Endodermal cell (in vitro differentiated cells): ENCODE measurements around the gene CEP70. TPM values are rescaled to one million over a fixed set of nuclear protein-coding genes. Genes with fewer than 3 reads are reported as not detected.
"Not testable (repeated sequence)": the region's sequence is repeated elsewhere in the genome, so short reads cannot be mapped to it uniquely, and the experiment has no call there.

Experiments used
- DNase-seq: peaks from one replicate; pipeline ENCODE4 v3.0.0-alpha.2; 2017
- H3K27ac ChIP-seq: 2 replicates; pipeline ENCODE4 v1.5.1; 2013; ENCODE audit warnings: mild to moderate bottlenecking, low read depth, low read length, moderate library complexity
- H3K27me3 ChIP-seq: 2 replicates; pipeline ENCODE4 v1.6.1; 2013; ENCODE audit warnings: mild to moderate bottlenecking, low read length, moderate library complexity; ENCODE audit not compliant: insufficient read depth, control insufficient read depth, poor library complexity, severe bottlenecking
- H3K36me3 ChIP-seq: 2 replicates; pipeline ENCODE4 v1.7.0; 2013; ENCODE audit warnings: mild to moderate bottlenecking, low read length, moderate library complexity; ENCODE audit not compliant: control insufficient read depth, insufficient read depth
- H3K4me1 ChIP-seq: one replicate; pipeline ENCODE4 v1.7.0; 2013; ENCODE audit warnings: low read length; ENCODE audit not compliant: control insufficient read depth, insufficient read depth
- H3K4me3 ChIP-seq: 2 replicates; pipeline ENCODE4 v1.5.1; 2013; ENCODE audit warnings: mild to moderate bottlenecking, low read length, moderate library complexity
- H3K9ac ChIP-seq: 2 replicates; pipeline ENCODE4 v1.6.1; 2013; ENCODE audit warnings: mild to moderate bottlenecking, low read length, moderate library complexity; ENCODE audit not compliant: poor library complexity, severe bottlenecking; ENCODE audit errors: extremely low read depth
- H3K9me3 ChIP-seq: 2 replicates; pipeline ENCODE4 v1.6.1; 2013; ENCODE audit warnings: mild to moderate bottlenecking, low read length, moderate library complexity; ENCODE audit not compliant: control insufficient read depth
- H3K27ac Mint-ChIP-seq: 2 replicates; pipeline ENCODE4 v1.8.0; 2020; ENCODE audit warnings: mixed read lengths
- H3K27me3 Mint-ChIP-seq: 2 replicates; pipeline ENCODE4 v1.8.0; 2021; ENCODE audit warnings: mild to moderate bottlenecking, mixed read lengths; ENCODE audit not compliant: insufficient read depth
- H3K36me3 Mint-ChIP-seq: 2 replicates; pipeline ENCODE4 v1.8.0; 2020; ENCODE audit warnings: low read depth, mixed read lengths
- H3K4me1 Mint-ChIP-seq: 2 replicates; pipeline ENCODE4 v1.8.0; 2020; ENCODE audit warnings: mixed read lengths
- H3K4me3 Mint-ChIP-seq: 2 replicates; pipeline ENCODE4 v1.8.0; 2020; ENCODE audit warnings: mild to moderate bottlenecking, moderate library complexity, mixed read lengths
- H3K9me3 Mint-ChIP-seq: 2 replicates; pipeline ENCODE4 v1.8.0; 2020; ENCODE audit warnings: mild to moderate bottlenecking, mixed read lengths
- WGBS, 2 experiments: methylation state at CpG; one replicate each; pipeline versions ENCODE4 v1.1.5 to v1.1.7; 2013; ENCODE audit warnings: missing lambda C conversion rate in 2 of 2, mixed read lengths in 1 of 2; ENCODE audit not compliant: insufficient coverage in 1 of 2, insufficient read length in 1 of 2; 5-methylcytosine and 5-hydroxymethylcytosine counted together
- total RNA-seq, 2 donors: library from RNA; stranded (reverse); fragmentation: NEBNext Ultra II Directional in 1 of 2; extraction: Animal tissue kit (Norgen Biotek cat#: 25700) in 1 of 2; gene quantifications; 2 replicates in 1 of 2; 3 replicates in 1 of 2; pipeline ENCODE4 v1.2.1, GENCODE V29; 2021
- TF ChIP-seq, protein P1 (sequence below): fragments of 200-600 bp; sonication (generic); conservative IDR thresholded peaks from 2 replicates; pipeline ENCODE4 v1.5.0; 2021; ENCODE audit warnings: antibody characterized with exemption, mild to moderate bottlenecking

The CEP70 gene
- total RNA-seq, 2 donors from 2014 or later, result 113 to 131 TPM

- peaks cover 96% of the 10 kb centered on the region for H3K36me3 Mint-ChIP-seq
- H3K27me3 Mint-ChIP-seq, result no peaks in the 10 kb centered on the region
- DNase-seq, result no peak
- Histone ChIP-seq H3K4me1 (no peaks in the 10 kb centered on the region), H3K9me3 (peaks cover 89% of the 10 kb centered on the region), H3K27me3 (no peaks in the 10 kb centered on the region), H3K4me3 (peak overlapping the region; percentile 23), H3K27ac (no peak overlapping the region), H3K9ac (no peak overlapping the region), H3K36me3 (peaks cover 94% of the 10 kb centered on the region)
- H3K4me1 Mint-ChIP-seq, result no peaks in the 10 kb centered on the region
- TF ChIP-seq, protein P1, sequence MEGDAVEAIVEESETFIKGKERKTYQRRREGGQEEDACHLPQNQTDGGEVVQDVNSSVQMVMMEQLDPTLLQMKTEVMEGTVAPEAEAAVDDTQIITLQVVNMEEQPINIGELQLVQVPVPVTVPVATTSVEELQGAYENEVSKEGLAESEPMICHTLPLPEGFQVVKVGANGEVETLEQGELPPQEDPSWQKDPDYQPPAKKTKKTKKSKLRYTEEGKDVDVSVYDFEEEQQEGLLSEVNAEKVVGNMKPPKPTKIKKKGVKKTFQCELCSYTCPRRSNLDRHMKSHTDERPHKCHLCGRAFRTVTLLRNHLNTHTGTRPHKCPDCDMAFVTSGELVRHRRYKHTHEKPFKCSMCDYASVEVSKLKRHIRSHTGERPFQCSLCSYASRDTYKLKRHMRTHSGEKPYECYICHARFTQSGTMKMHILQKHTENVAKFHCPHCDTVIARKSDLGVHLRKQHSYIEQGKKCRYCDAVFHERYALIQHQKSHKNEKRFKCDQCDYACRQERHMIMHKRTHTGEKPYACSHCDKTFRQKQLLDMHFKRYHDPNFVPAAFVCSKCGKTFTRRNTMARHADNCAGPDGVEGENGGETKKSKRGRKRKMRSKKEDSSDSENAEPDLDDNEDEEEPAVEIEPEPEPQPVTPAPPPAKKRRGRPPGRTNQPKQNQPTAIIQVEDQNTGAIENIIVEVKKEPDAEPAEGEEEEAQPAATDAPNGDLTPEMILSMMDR, result no peak
- peaks cover 80% of the 10 kb centered on the region for H3K9me3 Mint-ChIP-seq
- WGBS, 2 experiments, result 97 to 100% methylated on average over 5 of the region's 5 CpGs
- no peak overlapping the region for H3K4me3 Mint-ChIP-seq
- H3K27ac Mint-ChIP-seq, result no peak overlapping the region
Observed at GRCh38 chr3:138542977-138543376, 51.1 kb downstream of the CEP70 start.

DNA sequence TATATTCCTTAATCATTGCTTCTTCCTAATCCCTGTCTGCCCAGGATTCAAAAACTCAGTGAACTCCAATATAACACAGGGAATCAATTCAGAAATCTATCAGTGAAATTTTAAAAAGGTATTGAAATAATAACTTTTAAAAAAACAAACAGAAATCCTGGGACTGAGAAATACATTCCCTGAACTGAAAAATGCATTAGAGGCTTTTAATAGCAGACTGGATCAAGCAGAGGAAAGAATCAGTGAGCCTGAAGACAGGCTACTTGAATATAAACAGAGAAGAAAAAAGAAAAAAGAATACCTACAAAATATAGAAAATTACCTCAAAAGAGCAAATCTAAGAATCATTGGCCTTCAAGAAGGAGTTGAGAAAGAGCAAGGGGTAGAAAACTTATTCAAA is 54.7 kb downstream of the CEP70 start:
- H3K4me1 ChIP-seq, result no peaks in the 10 kb centered on the region
- Mint-ChIP-seq H3K36me3 (peaks cover 81% of the 10 kb centered on the region), H3K27ac (no peak overlapping the region), H3K9me3 (peaks cover 44% of the 10 kb centered on the region), H3K4me1 (no peaks in the 10 kb centered on the region), H3K4me3 (no peak overlapping the region), H3K27me3 (no peaks in the 10 kb centered on the region)
- H3K27ac ChIP-seq, result no peak overlapping the region
- peaks cover 96% of the 10 kb centered on the region for H3K36me3 ChIP-seq
- H3K9ac ChIP-seq, result no peak overlapping the region
- DNase-seq, result no peak
- peaks cover 66% of the 10 kb centered on the region for H3K9me3 ChIP-seq
- H3K4me3 ChIP-seq, result no peak overlapping the region
- TF ChIP-seq, protein P1, result no peak
- H3K27me3 ChIP-seq, result no peaks in the 10 kb centered on the region

DNA sequence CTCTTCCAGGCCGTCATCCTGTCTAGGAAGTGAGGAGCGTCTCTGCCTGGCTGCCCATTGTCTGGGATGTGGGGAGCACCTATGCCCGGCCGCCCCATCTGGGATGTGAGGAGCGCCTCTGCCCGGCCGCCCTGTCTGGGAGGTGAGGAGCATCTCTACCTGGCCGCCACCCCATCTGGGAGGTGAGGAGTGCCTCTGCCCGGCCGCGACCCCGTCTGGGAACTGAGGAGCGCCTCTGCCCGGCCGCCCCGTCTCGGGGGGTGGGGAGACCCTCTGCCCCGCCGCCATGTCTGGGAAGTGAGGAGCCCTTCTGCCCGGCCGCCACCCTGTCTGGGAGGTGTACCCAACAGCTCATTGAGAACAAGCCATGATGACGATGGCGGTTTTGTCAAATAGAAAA is 72.6 kb downstream of the CEP70 start:
- not testable (repeated sequence) for H3K27me3 ChIP-seq, H3K9ac ChIP-seq, DNase-seq, H3K4me1 ChIP-seq, H3K4me3 ChIP-seq, H3K27me3 Mint-ChIP-seq, H3K27ac Mint-ChIP-seq, H3K4me1 Mint-ChIP-seq, H3K27ac ChIP-seq, H3K4me3 Mint-ChIP-seq
- H3K36me3 ChIP-seq, result peaks cover 31% of the 10 kb centered on the region
- Mint-ChIP-seq H3K36me3 (peaks cover 90% of the 10 kb centered on the region), H3K9me3 (peaks cover 84% of the 10 kb centered on the region)
- peaks cover 36% of the 10 kb centered on the region for H3K9me3 ChIP-seq
- 97 to 100% methylated on average over 7 to 23 of the region's 23 CpGs for WGBS, 2 experiments

DNA sequence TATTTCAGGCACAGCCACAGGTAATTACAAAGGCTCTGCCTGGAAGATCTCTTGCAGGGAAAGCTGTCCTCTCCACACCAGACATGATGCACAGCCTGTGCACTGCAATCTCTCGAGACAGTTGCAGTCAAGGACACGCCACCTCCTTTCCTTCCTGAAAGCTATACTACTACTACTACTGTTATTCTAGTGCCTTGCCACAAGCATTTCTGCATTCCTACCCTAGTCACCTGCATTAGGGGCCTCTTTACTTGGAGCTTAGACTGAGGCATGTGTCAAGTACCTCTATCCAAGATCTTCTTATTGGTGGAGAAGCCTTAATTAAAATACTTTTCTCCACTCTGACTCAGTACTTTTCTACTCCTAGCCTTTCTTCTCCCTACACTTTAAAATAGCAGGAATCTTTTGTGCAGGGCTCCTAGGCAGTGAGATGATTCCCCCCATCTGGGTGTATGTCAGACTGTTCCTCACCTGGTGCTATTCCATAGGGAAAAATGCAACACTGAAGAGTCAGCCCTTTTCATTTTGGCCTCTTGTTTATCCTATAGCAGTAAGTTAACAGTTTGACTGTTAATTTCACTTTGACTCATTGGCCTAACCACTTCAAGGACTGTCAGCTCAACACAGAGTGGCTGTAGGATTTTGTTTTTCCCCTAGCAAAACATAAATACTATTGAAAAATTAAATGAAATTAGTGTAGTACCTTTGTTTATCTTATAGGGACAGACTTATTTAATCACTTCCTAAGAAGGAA is 80.8 kb downstream of the CEP70 start:
- peaks cover 47% of the 10 kb centered on the region for H3K36me3 ChIP-seq
- Mint-ChIP-seq H3K4me1 (peaks cover 5% of the 10 kb centered on the region), H3K9me3 (peaks cover 24% of the 10 kb centered on the region), H3K4me3 (no peak overlapping the region), H3K27me3 (no peaks in the 10 kb centered on the region), H3K27ac (no peak overlapping the region), H3K36me3 (peaks cover 48% of the 10 kb centered on the region)
- TF ChIP-seq, protein P1, result no peak
- peaks cover 25% of the 10 kb centered on the region for H3K9me3 ChIP-seq
- no peak overlapping the region for H3K27ac ChIP-seq
- no peak overlapping the region for H3K4me3 ChIP-seq
- 97% methylated on average over 2 of the region's 2 CpGs; no CpG with 5 or more reads in 1 of the 2 experiments for WGBS, 2 experiments
- H3K4me1 ChIP-seq, result no peaks in the 10 kb centered on the region
- no peaks in the 10 kb centered on the region for H3K27me3 ChIP-seq
- DNase-seq, result no peak
- no peak overlapping the region for H3K9ac ChIP-seq
